H9 (cell line): ENCODE measurements around the gene CENPP. TPM values are rescaled to one million over a fixed set of nuclear protein-coding genes. Genes with fewer than 3 reads are reported as not detected.

Experiments used
- DNase-seq: peaks from one replicate; pipeline ENCODE4 v3.0.0-alpha.2; 2017
- H2AFZ ChIP-seq: one replicate; pipeline ENCODE4 v1.6.1; 2013; ENCODE audit warnings: mild to moderate bottlenecking, low read length, control low read depth, moderate library complexity
- H2AK5ac ChIP-seq: 2 replicates; pipeline ENCODE4 v1.6.1; 2013; ENCODE audit warnings: low read length, control low read depth, mixed read lengths; ENCODE audit not compliant: insufficient read length
- H2BK120ac ChIP-seq: one replicate; pipeline ENCODE4 v1.6.1; 2013; ENCODE audit warnings: low read depth, mild to moderate bottlenecking, low read length, control low read depth, inconsistent platforms; ENCODE audit not compliant: poor library complexity, severe bottlenecking
- H2BK12ac ChIP-seq: 2 replicates; pipeline ENCODE4 v1.6.1; 2013; ENCODE audit warnings: low read length, control low read depth, mixed read lengths, low read depth; ENCODE audit not compliant: insufficient read length
- H2BK15ac ChIP-seq: 2 replicates; pipeline ENCODE4 v1.6.1; 2013; ENCODE audit warnings: low read depth, low read length, control low read depth
- H2BK20ac ChIP-seq: one replicate; pipeline ENCODE4 v1.6.1; 2013; ENCODE audit warnings: low read depth, mild to moderate bottlenecking, low read length, control low read depth, inconsistent platforms; ENCODE audit not compliant: poor library complexity, severe bottlenecking
- H2BK5ac ChIP-seq: 2 replicates; pipeline ENCODE4 v1.6.1; 2013; ENCODE audit warnings: low read length, control low read depth, mixed read lengths; ENCODE audit not compliant: insufficient read length
- H3K14ac ChIP-seq: 2 replicates; pipeline ENCODE4 v1.6.1; 2013; ENCODE audit warnings: low read length, control low read depth; ENCODE audit not compliant: insufficient read depth
- H3K18ac ChIP-seq: 2 replicates; pipeline ENCODE4 v1.6.1; 2013; ENCODE audit warnings: low read depth, mild to moderate bottlenecking, mixed read lengths, low read length, control low read depth; ENCODE audit not compliant: insufficient read length
- H3K23ac ChIP-seq: 2 replicates; pipeline ENCODE4 v1.6.1; 2013; ENCODE audit warnings: low read length, control low read depth, mixed read lengths, low read depth; ENCODE audit not compliant: insufficient read length
- H3K23me2 ChIP-seq: 2 replicates; pipeline ENCODE4 v1.6.1; 2013; ENCODE audit warnings: low read depth, mild to moderate bottlenecking, mixed read lengths, low read length, control low read depth; ENCODE audit not compliant: insufficient read length, poor library complexity, severe bottlenecking
- H3K27ac ChIP-seq: 2 replicates; pipeline ENCODE4 v1.5.1; 2013; ENCODE audit warnings: low read length, control low read depth, mixed read lengths, low read depth; ENCODE audit not compliant: insufficient read length
- H3K27me3 ChIP-seq: 2 replicates; pipeline ENCODE4 v1.6.1; 2013; ENCODE audit warnings: low read length, control low read depth, inconsistent platforms; ENCODE audit not compliant: insufficient read depth
- H3K4ac ChIP-seq: 2 replicates; pipeline ENCODE4 v1.6.1; 2013; ENCODE audit warnings: low read depth, mild to moderate bottlenecking, control low read depth, inconsistent platforms, low read length, moderate library complexity
- H3K4me1 ChIP-seq: 2 replicates; pipeline ENCODE4 v1.6.1; 2013; ENCODE audit warnings: low read length, control low read depth, inconsistent platforms; ENCODE audit not compliant: insufficient read depth
- H3K4me2 ChIP-seq: 2 replicates; pipeline ENCODE4 v1.6.1; 2013; ENCODE audit warnings: low read length, control low read depth, mixed read lengths; ENCODE audit not compliant: insufficient read length, insufficient read depth
- H3K56ac ChIP-seq: 2 replicates; pipeline ENCODE4 v1.6.1; 2013; ENCODE audit warnings: low read depth, mild to moderate bottlenecking, mixed read lengths, low read length, control low read depth; ENCODE audit not compliant: insufficient read length
- H3K79me1 ChIP-seq: 2 replicates; pipeline ENCODE4 v1.6.1; 2013; ENCODE audit warnings: low read depth, mild to moderate bottlenecking, moderate library complexity, low read length, control low read depth, inconsistent platforms; ENCODE audit not compliant: insufficient read depth, poor library complexity, severe bottlenecking
- H3K79me2 ChIP-seq: 2 replicates; pipeline ENCODE4 v1.6.1; 2013; ENCODE audit warnings: low read length, control low read depth, inconsistent platforms; ENCODE audit not compliant: insufficient read depth
- H3K9ac ChIP-seq: 2 replicates; pipeline ENCODE4 v1.6.1; 2013; ENCODE audit warnings: low read length, control low read depth, mixed read lengths; ENCODE audit not compliant: insufficient read length; ENCODE audit errors: extremely low read depth
- H3K9me3 ChIP-seq: one replicate; pipeline ENCODE4 v1.6.1; 2013; ENCODE audit warnings: low read depth, low read length, inconsistent platforms; ENCODE audit not compliant: control insufficient read depth
- H3T11ph ChIP-seq: one replicate; pipeline ENCODE4 v1.6.1; 2013; ENCODE audit warnings: mild to moderate bottlenecking, low read length, control low read depth, inconsistent platforms
- H4K20me1 ChIP-seq: one replicate; pipeline ENCODE4 v1.6.1; 2013; ENCODE audit not compliant: control insufficient read depth, insufficient read length, insufficient read depth
- H4K5ac ChIP-seq: 2 replicates; pipeline ENCODE4 v1.6.1; 2013; ENCODE audit warnings: low read depth, mild to moderate bottlenecking, mixed read lengths, low read length, control low read depth; ENCODE audit not compliant: insufficient read length
- H4K8ac ChIP-seq: replicated peaks from 2 replicates; pipeline ENCODE4 v1.6.1; 2013; ENCODE audit warnings: low read length, control low read depth, mixed read lengths, low read depth; ENCODE audit not compliant: insufficient read length
- H4K91ac ChIP-seq: 2 replicates; pipeline ENCODE4 v1.6.1; 2013; ENCODE audit warnings: low read depth, mild to moderate bottlenecking, moderate library complexity, mixed read lengths, low read length, control low read depth; ENCODE audit not compliant: insufficient read length
- H3K27ac Mint-ChIP-seq, 3 experiments: 2 replicates in 2 of 3; 3 replicates in 1 of 3; pipeline ENCODE4 v1.8.0; 2020 to 2021; ENCODE audit warnings: mixed read lengths in 3 of 3, mild to moderate bottlenecking in 1 of 3, moderate library complexity in 1 of 3
- H3K27me3 Mint-ChIP-seq: 2 replicates; pipeline ENCODE4 v1.8.0; 2021; ENCODE audit warnings: low read depth, mild to moderate bottlenecking, moderate library complexity, mixed read lengths
- H3K36me3 Mint-ChIP-seq, 3 experiments: 2 replicates in 2 of 3; 3 replicates in 1 of 3; pipeline ENCODE4 v1.8.0; 2020 to 2021; ENCODE audit warnings: low read depth in 3 of 3, mixed read lengths in 3 of 3; ENCODE audit not compliant: insufficient read depth in 1 of 3
- H3K4me1 Mint-ChIP-seq, 2 experiments: 2 replicates each; pipeline ENCODE4 v1.8.0; 2020; ENCODE audit warnings: mixed read lengths in 2 of 2
- H3K4me3 Mint-ChIP-seq, 2 experiments: 2 replicates in 1 of 2; 3 replicates in 1 of 2; pipeline ENCODE4 v1.8.0; 2020 to 2021; ENCODE audit warnings: mild to moderate bottlenecking in 2 of 2, mixed read lengths in 2 of 2, moderate library complexity in 1 of 2
- H3K9me3 Mint-ChIP-seq, 2 experiments: 2 replicates in 1 of 2; 3 replicates in 1 of 2; pipeline ENCODE4 v1.8.0; 2020; ENCODE audit warnings: mild to moderate bottlenecking in 2 of 2, mixed read lengths in 2 of 2, moderate library complexity in 1 of 2
- CTCF ChIP-seq: fragments of 200-600 bp; sonication (generic); conservative IDR thresholded peaks from 3 replicates; pipeline ENCODE4 v1.8.0; 2021; ENCODE audit warnings: antibody characterized with exemption, mild to moderate bottlenecking
- WGBS: extraction: QIAGEN DNeasy Blood & Tissue Kit; methylation state at CpG from one replicate; pipeline ENCODE4 v1.1.7; 2013; ENCODE audit warnings: missing lambda C conversion rate, low lambda C conversion rate, mixed read lengths; ENCODE audit not compliant: insufficient read length; ENCODE audit errors: extremely low coverage; 5-methylcytosine and 5-hydroxymethylcytosine counted together
- total RNA-seq: library from RNA; stranded (reverse); gene quantifications from 2 replicates; pipeline ENCODE4 v1.2.1, GENCODE V29; 2021

CENPP gene
- total RNA-seq, 1 experiment from 2014 or later = 9.1 TPM

GRCh38 chr9:92279302-92279701 lies 46.5 kb upstream of the CENPP start:
- Histone ChIP-seq H3K18ac (no peak overlapping the region), H3K23ac (no peak overlapping the region), H3K9ac (no peak overlapping the region), H4K8ac (no peak overlapping the region), H3K79me1 (peaks cover 2% of the 10 kb centered on the region), H3K9me3 (no peaks in the 10 kb centered on the region), H2BK5ac (no peak overlapping the region), H4K91ac (no peak overlapping the region), H4K5ac (no peak overlapping the region), H3K4ac (no peak overlapping the region), H2BK120ac (no peak overlapping the region), H3K56ac (no peak overlapping the region), H2BK12ac (no peak overlapping the region), H3K14ac (no peak overlapping the region), H3K79me2 (no peaks in the 10 kb centered on the region), H2BK15ac (no peak overlapping the region), H3K27ac (no peak overlapping the region), H3K27me3 (no peaks in the 10 kb centered on the region), H4K20me1 (no peaks in the 10 kb centered on the region), H3T11ph (no peak overlapping the region), H3K4me2 (no peak overlapping the region), H2AK5ac (no peak overlapping the region), H2BK20ac (no peak overlapping the region), H3K23me2 (no peaks in the 10 kb centered on the region), H2AFZ (no peak overlapping the region), H3K4me1 (no peaks in the 10 kb centered on the region)
- Mint-ChIP-seq H3K27me3 (no peaks in the 10 kb centered on the region), H3K4me3 (no peak overlapping the region), H3K27ac (0 out of 7 replicates have a peak overlapping the region, but pooled peaks of 1 of the 3 experiments have one; percentile 1), H3K36me3 (peaks cover 38 to 96% (median 91%) of the 10 kb centered on the region in 3 experiments), H3K4me1 (no peaks in the 10 kb centered on the region), H3K9me3 (no peaks in the 10 kb centered on the region)
- TF ChIP-seq CTCF = no peak
- DNase-seq = no peak
- no CpG with 5 or more reads among the region's 1 CpG for WGBS
